Activated CD4-positive, alpha-beta T cell treated with anti-CD3 and anti-CD28 coated beads, Interleukin-2, Interleukin-6, amounts not matched to agents 100 ng/mL and 50 ng/mL, durations not matched to agents 16 hours and 8 hours (primary cell): ENCODE results near the gene PHLDB2.

Experiments used
- DNase-seq: peaks from one replicate; pipeline ENCODE4 v3.0.0-alpha.2; 2020

The PHLDB2 gene

DNA sequence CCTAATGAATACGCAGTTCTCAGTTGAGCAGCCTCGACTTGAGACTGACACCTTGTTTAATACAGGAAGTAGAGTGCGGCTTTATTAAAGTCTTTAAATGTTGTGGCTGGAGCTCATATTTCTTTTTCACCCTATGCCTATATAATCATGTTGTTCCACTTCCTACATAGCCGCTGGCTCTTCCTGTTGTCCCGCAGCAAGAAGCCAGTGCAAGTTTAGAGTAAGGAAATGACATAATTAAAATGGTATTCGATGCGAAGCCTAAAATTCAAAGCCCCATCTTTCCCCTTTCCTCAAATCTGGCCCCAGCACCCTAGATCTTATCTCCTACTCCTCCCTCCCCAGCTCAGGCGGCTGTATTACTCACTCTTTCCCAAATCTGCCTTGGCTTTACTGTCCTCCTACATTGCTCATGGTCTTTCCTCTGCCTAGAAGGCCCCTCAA is 7.5 kb upstream of the PHLDB2 start:
- DNase-seq: no peak

DNA sequence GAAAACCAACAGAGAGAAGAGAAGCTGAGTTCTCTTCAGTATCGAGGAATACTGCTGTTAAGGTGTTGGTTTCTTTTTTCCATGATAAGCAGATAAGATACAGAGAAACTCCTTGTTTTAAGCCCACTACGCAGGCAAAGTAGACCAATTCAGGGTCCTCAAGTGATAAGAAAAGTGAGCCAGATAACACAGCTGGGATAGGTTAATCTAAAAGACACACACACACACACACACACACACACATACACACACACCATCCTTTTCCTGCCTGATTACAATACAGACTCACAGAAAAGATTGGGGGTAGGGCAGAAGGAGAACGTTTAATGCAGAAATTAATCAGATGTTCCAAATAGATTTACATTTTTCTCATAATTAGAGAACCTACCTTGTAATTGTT is 6.5 kb upstream of the PHLDB2 start:
- no peak for DNase-seq

DNA sequence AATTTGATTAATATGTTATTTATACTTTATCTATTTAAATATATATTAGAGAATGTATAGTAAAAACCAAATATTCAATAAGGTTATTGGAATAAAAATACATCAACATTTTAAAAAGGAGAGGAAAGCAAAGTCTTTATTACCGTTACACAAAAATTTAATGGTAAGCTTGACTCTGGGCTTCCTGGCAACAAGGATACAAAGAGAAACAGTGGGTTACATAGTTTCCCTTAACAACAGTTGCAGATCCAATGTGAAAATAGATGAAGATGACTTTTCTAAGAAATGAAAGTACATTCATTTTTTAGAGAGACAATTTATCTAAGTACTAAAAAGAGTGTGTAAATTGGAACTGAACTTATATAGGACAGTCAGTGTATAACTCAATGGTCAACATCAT is 6.0 kb upstream of the PHLDB2 start:
- DNase-seq: no peak

GRCh38 chr3:111854990-111855389 is 4.1 kb upstream of the PHLDB2 start:
- DNase-seq: no peak

GRCh38 chr3:111856501-111856900 is 2.6 kb upstream of the PHLDB2 start:
- no peak for DNase-seq

- DNase-seq: no peak
These were observed 1.6 kb upstream of the PHLDB2 start for GRCh38 chr3:111857474-111857873.

- DNase-seq: no peak
These were observed 423 bp upstream of the PHLDB2 start for GRCh38 chr3:111858642-111859041.

- peak; percentile 74 for DNase-seq
These were observed 1.2 kb downstream of the PHLDB2 start for GRCh38 chr3:111859974-111860859.

DNA sequence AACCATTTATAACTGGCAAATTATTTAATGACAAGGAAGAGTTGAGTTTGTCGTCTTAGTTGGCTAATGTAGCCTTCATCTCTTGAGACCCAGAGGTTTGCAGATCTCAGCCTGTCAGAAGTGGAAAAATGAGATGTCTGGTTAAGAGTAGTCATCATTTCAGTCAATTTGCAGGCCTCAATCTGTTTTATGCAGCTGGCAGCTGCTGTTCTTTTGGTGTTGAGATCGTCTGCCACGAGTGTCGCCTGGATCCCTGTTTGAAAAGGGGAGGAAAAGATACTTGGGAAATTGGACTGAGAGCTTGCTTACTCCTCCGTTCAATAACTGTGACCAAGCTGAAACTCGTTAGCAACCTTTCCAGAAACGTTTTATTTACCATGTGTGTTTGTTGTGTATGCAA is 2.3 kb downstream of the PHLDB2 start:
- DNase-seq: no peak

DNA sequence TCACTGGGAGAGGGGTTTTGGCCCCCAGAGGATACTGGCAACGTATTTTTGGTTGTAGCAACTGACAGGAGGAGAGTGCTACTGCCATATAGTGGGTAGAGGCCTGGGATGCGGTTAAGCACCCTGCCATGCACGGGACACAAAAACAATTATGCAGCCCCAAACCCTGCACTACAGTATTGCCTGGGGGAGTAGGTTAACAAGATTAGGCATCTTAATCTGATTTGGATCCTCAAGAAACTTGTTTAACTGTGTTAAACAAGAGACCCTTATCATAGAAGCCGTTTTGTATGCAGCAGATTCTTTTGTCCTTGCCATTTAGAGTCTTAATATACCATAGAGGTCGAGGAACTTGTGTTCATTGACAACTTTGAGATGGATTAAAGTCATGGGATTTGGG is 3.4 kb downstream of the PHLDB2 start:
- DNase-seq: no peak

DNA sequence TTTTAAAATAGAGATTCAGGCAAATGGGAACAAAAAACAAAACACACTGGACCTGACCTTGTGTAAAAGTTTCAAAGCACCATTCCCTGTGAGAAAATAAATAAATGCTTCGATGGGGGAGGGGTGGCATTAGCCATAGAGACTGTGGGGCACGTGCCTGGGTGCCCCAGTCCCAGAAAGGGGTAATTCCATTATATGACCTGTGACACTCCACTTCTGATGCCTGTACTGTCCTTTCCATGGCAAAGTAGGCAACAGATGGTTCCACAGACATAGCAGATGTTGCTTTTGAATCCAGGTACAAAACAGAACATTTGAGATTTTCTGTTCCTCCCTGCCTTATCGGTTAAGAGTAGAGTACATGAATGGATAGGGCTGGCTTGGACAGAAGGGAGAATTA is 3.9 kb downstream of the PHLDB2 start:
- no peak for DNase-seq

GRCh38 chr3:111863942-111864694 is 5.1 kb downstream of the PHLDB2 start:
- no peak for DNase-seq

DNA sequence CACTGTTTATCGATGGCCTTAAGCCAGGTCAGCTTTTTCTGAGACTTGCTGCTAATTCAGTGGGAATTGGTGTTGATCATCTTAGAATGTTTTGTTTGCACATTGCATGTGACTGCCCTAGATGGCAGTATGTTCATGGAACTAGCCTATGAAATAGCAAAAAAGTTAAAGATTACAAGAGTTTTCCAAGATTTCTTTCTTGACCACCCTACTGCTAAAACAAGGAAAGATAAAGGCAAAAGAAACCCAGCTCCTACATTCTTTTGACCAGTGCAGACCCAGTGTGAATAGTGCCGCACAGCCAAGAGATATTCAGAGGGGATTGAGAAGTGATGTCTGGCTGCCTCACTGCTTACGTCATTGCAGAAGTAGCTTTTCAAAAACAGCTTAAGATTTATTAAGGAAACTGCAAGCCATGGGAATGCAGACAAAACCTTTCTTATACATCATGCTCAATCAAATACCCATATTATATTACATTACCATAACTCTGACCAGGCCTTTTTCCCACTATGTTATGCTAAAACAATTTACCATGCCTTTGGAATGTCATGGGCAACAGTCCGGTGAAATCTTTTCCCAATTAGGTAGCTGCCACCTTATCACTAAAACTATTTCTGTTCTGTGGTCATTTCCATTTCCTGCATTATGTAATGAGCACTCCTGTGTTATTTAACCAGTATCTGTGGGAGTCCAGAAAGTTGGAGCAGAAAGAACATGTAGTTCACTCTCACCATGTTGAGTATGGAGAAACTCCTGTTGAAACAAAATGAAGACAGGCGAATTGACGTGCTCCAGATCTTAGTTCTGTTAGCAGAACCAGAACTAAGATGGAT is 6.0 kb downstream of the PHLDB2 start:
- no peak for DNase-seq

DNA sequence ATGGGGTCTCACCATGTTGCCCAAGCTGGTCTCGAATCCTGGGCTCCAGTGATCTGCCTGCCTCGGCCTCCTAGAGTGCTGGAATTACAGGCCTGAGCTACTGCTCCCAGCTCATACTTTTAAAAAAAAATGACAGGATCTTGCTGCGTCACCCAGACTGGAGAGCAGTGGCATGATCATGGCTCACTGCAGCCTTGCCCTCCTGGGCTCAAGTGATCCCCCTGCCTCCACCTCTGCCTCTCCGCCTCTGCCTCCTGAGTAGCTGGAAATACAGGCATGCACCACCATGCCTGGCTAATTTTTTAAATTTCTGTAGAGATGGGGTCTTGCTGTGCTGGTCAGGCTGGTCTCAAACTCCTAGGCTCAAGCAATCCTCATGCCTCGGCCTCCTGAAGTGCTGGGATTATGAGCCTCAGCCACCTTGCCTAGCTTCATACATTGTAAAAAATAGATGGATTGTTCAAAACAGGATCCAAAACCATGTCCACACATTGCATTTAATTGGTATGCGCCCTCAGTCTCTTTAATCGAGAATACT is 8.9 kb downstream of the PHLDB2 start:
- DNase-seq: no peak

DNA sequence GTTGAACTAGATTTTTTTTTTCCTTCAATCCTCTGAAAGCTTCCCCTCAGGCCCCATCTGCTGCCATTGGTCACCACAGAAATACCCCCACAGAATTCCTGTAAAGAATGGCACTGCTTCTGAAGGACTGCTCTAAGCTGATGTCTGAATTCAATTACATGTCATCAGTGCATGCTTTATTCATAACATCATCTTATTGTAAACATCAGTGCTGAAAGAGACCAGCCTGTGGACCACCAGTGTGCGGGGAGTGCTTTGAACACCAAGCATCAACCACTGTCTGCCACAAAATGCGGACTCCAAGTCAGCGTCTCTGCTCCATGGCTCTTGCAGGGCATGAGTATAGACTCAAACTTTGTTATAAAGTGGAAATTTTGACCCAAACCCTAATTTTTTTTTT is 11.6 kb downstream of the PHLDB2 start:
- no peak for DNase-seq

GRCh38 chr3:111871809-111872623 is 13.0 kb downstream of the PHLDB2 start:
- DNase-seq: no peak

DNA sequence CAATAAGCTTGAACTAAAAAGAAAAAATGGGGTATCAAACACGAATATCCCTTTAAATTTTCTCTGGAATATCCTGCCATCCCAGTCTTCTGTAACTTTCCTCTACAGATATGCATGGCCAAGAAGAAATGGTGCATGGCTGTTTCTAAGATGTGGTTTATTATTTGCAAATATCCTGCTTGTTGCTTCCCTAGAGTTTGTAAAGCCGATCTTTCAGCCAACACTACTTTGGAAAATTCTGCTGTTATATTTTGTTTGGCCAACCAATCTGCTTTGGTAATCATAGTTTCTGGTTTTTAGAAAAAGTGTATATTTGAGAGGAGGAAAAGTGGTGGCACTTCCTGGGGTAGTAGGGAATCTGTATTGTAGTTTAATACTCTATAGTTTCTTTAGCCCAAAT is 13.9 kb downstream of the PHLDB2 start:
- DNase-seq: no peak

DNA sequence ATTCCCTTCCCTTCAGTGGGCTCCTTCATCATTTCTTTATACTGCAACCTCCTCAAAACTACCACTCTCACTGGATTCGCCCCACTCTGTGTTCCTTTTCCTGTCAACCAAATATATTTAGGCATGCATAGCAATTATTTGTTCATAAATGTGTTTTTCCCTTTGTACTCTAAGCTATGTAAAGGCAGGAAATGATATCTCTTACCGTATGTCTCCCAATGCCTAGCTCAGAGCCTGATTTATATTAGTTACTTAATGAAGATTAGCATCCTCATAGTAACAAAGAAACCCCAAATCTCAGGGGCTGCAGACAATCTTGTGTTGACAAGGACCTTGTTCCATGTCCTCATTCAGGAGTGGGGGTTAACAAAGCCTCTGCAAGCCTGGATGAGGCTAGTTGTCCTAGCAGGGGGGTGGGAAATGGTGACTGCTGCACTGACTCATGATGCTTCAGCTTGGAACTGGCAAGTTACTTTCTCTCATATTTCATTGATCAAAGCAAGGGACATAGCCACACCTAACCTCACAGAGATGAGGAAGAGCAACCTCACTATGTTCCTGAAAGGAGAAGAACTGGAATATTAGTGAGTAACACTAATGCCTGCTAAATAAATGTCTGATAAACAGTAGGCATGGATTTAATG is 15.2 kb downstream of the PHLDB2 start:
- DNase-seq: no peak

DNA sequence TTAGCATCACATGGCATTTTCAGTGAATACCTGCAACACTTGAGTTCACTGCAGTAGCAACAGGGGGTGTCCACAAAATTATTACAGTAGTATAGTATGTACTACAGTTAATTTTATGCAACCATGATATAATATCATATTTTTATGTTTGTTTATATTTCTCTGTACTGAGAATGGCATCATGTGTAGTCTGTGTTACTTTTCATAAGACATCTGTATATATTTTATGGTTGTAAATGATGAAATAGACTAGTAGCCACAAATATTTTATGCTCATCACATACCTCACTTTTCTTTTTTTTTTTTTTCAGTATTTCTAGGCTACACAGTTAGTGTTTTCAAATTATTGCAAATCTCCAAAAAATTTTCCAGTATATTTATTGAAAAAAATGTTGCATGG is 22.4 kb downstream of the PHLDB2 start:
- no peak for DNase-seq

- no peak for DNase-seq
These were observed 23.1 kb downstream of the PHLDB2 start for GRCh38 chr3:111882194-111882593.

DNA sequence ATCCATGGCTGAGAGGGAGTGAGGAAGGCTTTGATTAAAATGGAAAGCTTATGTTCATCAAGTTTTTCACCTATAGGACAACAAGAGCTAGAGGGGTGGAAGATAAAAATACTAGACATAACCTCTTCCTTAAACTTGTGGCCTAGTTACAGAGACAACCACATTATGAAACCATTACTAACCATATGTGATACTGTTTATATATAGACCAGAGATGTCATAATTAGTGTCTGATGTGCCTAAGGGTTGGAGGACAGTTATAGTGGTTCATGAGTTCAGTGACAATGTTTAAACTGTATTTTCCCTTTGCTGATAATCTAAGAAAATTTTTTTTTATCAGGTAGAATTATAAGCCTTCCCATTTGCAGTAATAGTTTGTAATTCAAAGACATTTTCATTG is 23.7 kb downstream of the PHLDB2 start:
- DNase-seq: no peak
